SK-N-SH treated with all-trans-retinoic acid at 6 μM for 48 hours (cell line): ENCODE measurements around the gene KRT7.
"Not testable (repeated sequence)": the region's sequence is repeated elsewhere in the genome, so short reads cannot be mapped to it uniquely, and the experiment has no call there.

Experiments
- ATAC-seq: fragments of 200-7000 bp; cut with Tn5 transposase; 3 replicates; pipeline ENCODE4 v1.9.1; 2020; ENCODE audit warnings: mild to moderate bottlenecking, moderate library complexity
- ARNTL ChIP-seq: fragments of 450-650 bp; formaldehyde crosslinking; IDR thresholded peaks from 2 replicates; pipeline ENCODE4 v1.5.0; 2020; ENCODE audit warnings: low read depth, mild to moderate bottlenecking, moderate library complexity, borderline replicate concordance
- BACH2 ChIP-seq: fragments of 250-450 bp; sonication (Bioruptor Pico); IDR thresholded peaks from 2 replicates; pipeline ENCODE4 v1.9.0; 2021; ENCODE audit warnings: mild to moderate bottlenecking, borderline replicate concordance
- CREB5 ChIP-seq: fragments of 250-450 bp; sonication (Bioruptor Pico); IDR thresholded peaks from 2 replicates; pipeline ENCODE4 v1.5.1; 2020; ENCODE audit warnings: low read depth, mild to moderate bottlenecking, moderate library complexity
- CSDC2 ChIP-seq: fragments of 250-450 bp; sonication (Bioruptor Pico); IDR thresholded peaks from 2 replicates; pipeline ENCODE4 v1.5.0; 2020; ENCODE audit warnings: mild to moderate bottlenecking, moderate library complexity
- ESRRG ChIP-seq: fragments of 250-450 bp; sonication (Bioruptor Pico); IDR thresholded peaks from 2 replicates; pipeline ENCODE4 v1.6.1; 2021; ENCODE audit warnings: mild to moderate bottlenecking
- GLIS3 ChIP-seq: fragments of 250-450 bp; sonication (Bioruptor Pico); IDR thresholded peaks from 2 replicates; pipeline ENCODE4 v1.5.0; 2020; ENCODE audit warnings: mild to moderate bottlenecking, moderate library complexity
- ISL1 ChIP-seq: fragments of 250-450 bp; sonication (Bioruptor Pico); IDR thresholded peaks from 2 replicates; pipeline ENCODE4 v2.1.2; 2022; ENCODE audit warnings: mild to moderate bottlenecking, moderate library complexity
- OSR1 ChIP-seq: fragments of 250-450 bp; sonication (Bioruptor Pico); IDR thresholded peaks from 2 replicates; pipeline ENCODE4 v1.8.0; 2022; ENCODE audit warnings: moderate library complexity, mild to moderate bottlenecking, inconsistent platforms
- PATZ1 ChIP-seq: fragments of 250-450 bp; sonication (Bioruptor Pico); IDR thresholded peaks from 2 replicates; pipeline ENCODE4 v1.8.0; 2020; ENCODE audit warnings: mild to moderate bottlenecking, moderate library complexity, borderline replicate concordance
- SNAI2 ChIP-seq: fragments of 250-450 bp; sonication (Bioruptor Pico); IDR thresholded peaks from 2 replicates; pipeline ENCODE4 v1.5.0; 2020; ENCODE audit warnings: mild to moderate bottlenecking, moderate library complexity
- TCF4 ChIP-seq: fragments of 250-450 bp; sonication (Bioruptor Pico); IDR thresholded peaks from 2 replicates; pipeline ENCODE4 v1.8.0; 2021; ENCODE audit warnings: mild to moderate bottlenecking, moderate library complexity, borderline replicate concordance
- TOX ChIP-seq: fragments of 250-450 bp; sonication (Bioruptor Pico); IDR thresholded peaks from 2 replicates; pipeline ENCODE4 v1.8.0; 2021; ENCODE audit warnings: mild to moderate bottlenecking, moderate library complexity, borderline replicate concordance
- ZC3H10 ChIP-seq: fragments of 250-450 bp; sonication (Bioruptor Pico); IDR thresholded peaks from 2 replicates; pipeline ENCODE4 v1.5.1; 2021; ENCODE audit warnings: mild to moderate bottlenecking, moderate library complexity
- ZNF565 ChIP-seq: fragments of 450-650 bp; formaldehyde crosslinking; conservative IDR thresholded peaks from 2 replicates; pipeline ENCODE4 v1.5.0; 2020; ENCODE audit warnings: low read depth, mild to moderate bottlenecking, moderate library complexity
- ZNF8 ChIP-seq: fragments of 450-650 bp; formaldehyde crosslinking; IDR thresholded peaks from 2 replicates; pipeline ENCODE4 v1.5.0; 2020; ENCODE audit warnings: mild to moderate bottlenecking, moderate library complexity

KRT7 gene

GRCh38 chr12:52287816-52288805, 55.1 kb downstream of the KRT7 start:
- not testable (repeated sequence) for ATAC-seq

DNA sequence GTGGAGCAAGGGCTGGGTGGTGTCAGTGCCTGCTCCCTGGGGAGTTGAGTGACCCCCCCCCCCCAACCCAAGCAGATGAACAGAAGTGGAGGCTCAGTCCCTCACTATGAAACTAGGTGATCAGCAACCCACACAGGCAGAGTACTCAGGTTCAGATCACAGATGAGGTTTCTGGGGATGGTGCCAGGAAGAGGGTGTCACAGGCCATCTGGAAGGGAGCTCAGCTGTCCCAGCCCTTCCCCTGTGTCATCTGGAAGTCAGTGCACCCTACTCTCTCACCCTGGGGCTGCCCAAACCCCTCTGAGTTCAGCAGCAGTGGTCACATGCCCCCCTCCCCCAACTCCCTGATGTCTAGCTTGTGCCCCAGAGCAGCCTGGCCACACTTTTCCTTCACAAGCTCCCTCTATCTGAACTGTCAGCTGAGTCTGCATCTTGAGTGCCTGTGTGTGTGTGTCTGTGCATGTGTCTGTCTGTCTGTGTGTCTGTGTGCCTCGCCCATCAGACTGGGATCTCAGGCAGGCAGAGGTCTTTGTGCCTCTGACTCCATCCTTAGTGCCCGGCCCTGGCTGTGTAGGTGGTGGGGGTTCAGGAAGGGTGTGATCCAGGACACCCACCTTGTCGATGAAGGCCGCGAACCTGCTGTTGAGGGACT, 57.6 kb downstream of the KRT7 start:
- ATAC-seq = peak; percentile 35; the same call in 1 of the 3 replicates

- no peak for ATAC-seq
These were observed 58.4 kb downstream of the KRT7 start, which contains the start of gene KRT81 for GRCh38 chr12:52291267-52291935. Gene KRT81 (minus strand): TSS chr12:52291534. CDS start chr12:52291465, 69 bp downstream.

DNA sequence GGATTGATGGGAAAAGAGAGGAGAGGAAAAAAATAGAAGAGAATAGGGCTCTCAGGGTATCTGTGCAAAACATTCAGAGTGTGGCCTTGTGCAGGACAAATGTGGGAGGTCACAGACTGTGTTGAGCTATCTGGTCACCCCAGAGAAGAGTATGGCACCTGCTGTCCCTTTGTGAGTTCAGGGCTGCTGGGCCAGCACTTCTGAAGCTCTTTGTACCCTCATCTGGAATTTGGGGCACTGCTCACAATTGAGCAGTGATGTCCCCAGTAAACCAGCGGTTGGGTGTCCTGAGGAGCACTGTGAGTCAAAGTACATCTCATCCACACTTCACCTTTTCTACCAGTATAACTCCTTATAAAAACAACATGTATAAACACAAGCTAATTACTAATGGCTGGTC, 60.9 kb downstream of the KRT7 start:
- no peak for ATAC-seq
- no peak for TF ChIP-seq GLIS3
- TF ChIP-seq ARNTL (CRISPR knock-in tag) = no peak
- TF ChIP-seq PATZ1 = no peak
- TF ChIP-seq OSR1 (CRISPR knock-in tag) = no peak
- TF ChIP-seq ESRRG (CRISPR knock-in tag) = no peak
- no peak for TF ChIP-seq ZNF565 (CRISPR knock-in tag)
- TF ChIP-seq TOX (CRISPR knock-in tag) = no peak
- no peak for TF ChIP-seq SNAI2 (CRISPR knock-in tag)
- TF ChIP-seq, all 23 proteins: peak for 0

More at GRCh38 chr12:52291267-52291935, 58.4 kb downstream of the KRT7 start, which contains the start of gene KRT81:
- no peak for TF ChIP-seq TCF4 (CRISPR knock-in tag)
- TF ChIP-seq CSDC2 (CRISPR knock-in tag) = no peak

GRCh38 chr12:52294803-52295202, 61.8 kb downstream of the KRT7 start:
- no peak for ATAC-seq
- TF ChIP-seq ZNF565 (CRISPR knock-in tag) (no peak), ZNF8 (CRISPR knock-in tag) (no peak), TOX (CRISPR knock-in tag) (no peak)

DNA sequence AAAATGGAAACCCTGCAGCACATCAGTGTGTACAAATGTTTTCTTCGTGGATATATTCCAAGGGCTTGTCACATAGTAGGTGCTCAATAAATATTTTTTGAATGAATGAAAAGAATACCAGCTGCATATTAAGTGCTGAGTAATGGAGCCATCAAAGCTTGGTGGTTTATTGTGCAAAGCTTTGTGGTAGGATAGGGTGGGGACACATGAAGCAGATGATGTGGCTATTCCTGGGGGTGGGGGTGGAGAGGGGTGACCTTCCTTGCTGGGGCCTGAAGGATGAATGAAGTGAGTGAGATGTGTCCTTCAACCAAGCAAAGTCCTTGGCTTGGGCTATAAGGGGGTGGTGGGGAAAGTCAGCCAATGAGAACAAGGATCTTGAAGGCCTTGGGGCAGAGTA, 62.6 kb downstream of the KRT7 start:
- ATAC-seq = no peak
- TF ChIP-seq BACH2 = no peak
- no peak for TF ChIP-seq CREB5 (CRISPR knock-in tag)
- TF ChIP-seq TCF4 (CRISPR knock-in tag) = no peak
- TF ChIP-seq ZC3H10 = no peak
- TF ChIP-seq ESRRG (CRISPR knock-in tag) = no peak
- no peak for TF ChIP-seq PATZ1
- no peak for TF ChIP-seq ISL1 (CRISPR knock-in tag)
- TF ChIP-seq ARNTL (CRISPR knock-in tag) = no peak
